ENCODE results near the gene SORCS2. TPM values are rescaled to one million over a fixed set of nuclear protein-coding genes. Genes with fewer than 3 reads are reported as not detected.

Gene SORCS2
- total RNA-seq, 1 donor from 2014 or later, result 13.8 TPM

DNA sequence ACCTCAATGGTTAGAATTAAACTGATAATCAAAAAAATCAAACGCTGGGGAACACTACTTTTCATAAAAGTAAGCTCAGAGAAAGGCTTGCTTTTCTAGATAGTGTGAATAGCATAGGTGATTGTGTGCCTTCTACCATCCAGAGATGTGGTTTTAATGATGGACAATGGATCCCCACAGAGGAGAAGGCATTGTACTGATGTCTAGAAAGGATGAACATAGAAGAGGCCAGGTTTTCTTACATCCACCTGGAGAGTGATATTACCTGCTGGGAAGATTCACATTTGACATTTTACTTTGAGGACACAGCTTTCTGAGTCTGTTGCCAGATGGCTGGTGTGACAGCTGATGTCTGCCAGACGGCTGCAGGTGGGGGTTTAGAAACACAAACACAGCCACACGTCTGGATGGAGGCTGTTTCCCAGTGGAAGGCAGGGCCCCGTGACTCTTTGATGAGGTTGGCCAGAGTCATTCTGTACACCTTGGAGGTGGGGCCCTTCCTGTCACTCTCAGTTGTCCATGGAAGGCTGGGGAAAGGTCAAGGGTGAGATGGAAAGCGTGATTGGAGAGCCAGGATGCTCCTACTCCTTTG lies 128.0 kb downstream of the SORCS2 start:
- peaks cover 21% of the 10 kb centered on the region for H3K27me3 Mint-ChIP-seq (ENCODE audit: low read depth, unreplicated experiment)
- H3K4me1 Mint-ChIP-seq (ENCODE audit: low read depth, unreplicated experiment), result peaks cover 4% of the 10 kb centered on the region
- TF ChIP-seq, protein P1, sequence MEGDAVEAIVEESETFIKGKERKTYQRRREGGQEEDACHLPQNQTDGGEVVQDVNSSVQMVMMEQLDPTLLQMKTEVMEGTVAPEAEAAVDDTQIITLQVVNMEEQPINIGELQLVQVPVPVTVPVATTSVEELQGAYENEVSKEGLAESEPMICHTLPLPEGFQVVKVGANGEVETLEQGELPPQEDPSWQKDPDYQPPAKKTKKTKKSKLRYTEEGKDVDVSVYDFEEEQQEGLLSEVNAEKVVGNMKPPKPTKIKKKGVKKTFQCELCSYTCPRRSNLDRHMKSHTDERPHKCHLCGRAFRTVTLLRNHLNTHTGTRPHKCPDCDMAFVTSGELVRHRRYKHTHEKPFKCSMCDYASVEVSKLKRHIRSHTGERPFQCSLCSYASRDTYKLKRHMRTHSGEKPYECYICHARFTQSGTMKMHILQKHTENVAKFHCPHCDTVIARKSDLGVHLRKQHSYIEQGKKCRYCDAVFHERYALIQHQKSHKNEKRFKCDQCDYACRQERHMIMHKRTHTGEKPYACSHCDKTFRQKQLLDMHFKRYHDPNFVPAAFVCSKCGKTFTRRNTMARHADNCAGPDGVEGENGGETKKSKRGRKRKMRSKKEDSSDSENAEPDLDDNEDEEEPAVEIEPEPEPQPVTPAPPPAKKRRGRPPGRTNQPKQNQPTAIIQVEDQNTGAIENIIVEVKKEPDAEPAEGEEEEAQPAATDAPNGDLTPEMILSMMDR (IDR thresholded peaks at IDR 0.05; ENCODE audit: insufficient read depth, low read depth, low read length), result no peak
- no peak for TF ChIP-seq EZH2 (IDR thresholded peaks at IDR 0.05; ENCODE audit: insufficient read depth, low read length)
- no peaks in the 10 kb centered on the region for H3K27me3 ChIP-seq (ENCODE audit: insufficient read depth, low read length)
- H3K79me2 ChIP-seq (ENCODE audit: insufficient read depth, low read length), result no peaks in the 10 kb centered on the region
- H2AFZ ChIP-seq (ENCODE audit: low read depth, low read length), result no peak overlapping the region
- H3K4me2 ChIP-seq (ENCODE audit: low read length), result no peak overlapping the region
- H3K27ac Mint-ChIP-seq (ENCODE audit: unreplicated experiment), result no peak overlapping the region
- peaks cover 23% of the 10 kb centered on the region for H3K36me3 Mint-ChIP-seq (ENCODE audit: low read depth, unreplicated experiment)
- peaks cover 17% of the 10 kb centered on the region for H4K20me1 ChIP-seq (ENCODE audit: insufficient read depth, low read length)
- H3K36me3 ChIP-seq (ENCODE audit: insufficient read depth, low read length), result no peaks in the 10 kb centered on the region
- H3K4me3 ChIP-seq (ENCODE audit: insufficient read depth, low read depth, low read length), result no peak overlapping the region
- DNase-seq (ENCODE audit: low read depth), result no peak
- no peak overlapping the region for H3K4me3 Mint-ChIP-seq (ENCODE audit: unreplicated experiment)
- no peak overlapping the region for H3K27ac ChIP-seq (ENCODE audit: low read depth, low read length)
- FAIRE-seq, result no peak
- H3K9me3 Mint-ChIP-seq (ENCODE audit: unreplicated experiment), result peaks cover 16% of the 10 kb centered on the region
- no peak overlapping the region for H3K9ac ChIP-seq (ENCODE audit: low read length)
- peaks cover 7% of the 10 kb centered on the region for H3K4me1 ChIP-seq (ENCODE audit: insufficient read depth, low read length)
- H3K9me3 ChIP-seq (ENCODE audit: insufficient read depth, low read depth, low read length), result peaks cover 11% of the 10 kb centered on the region

DNA sequence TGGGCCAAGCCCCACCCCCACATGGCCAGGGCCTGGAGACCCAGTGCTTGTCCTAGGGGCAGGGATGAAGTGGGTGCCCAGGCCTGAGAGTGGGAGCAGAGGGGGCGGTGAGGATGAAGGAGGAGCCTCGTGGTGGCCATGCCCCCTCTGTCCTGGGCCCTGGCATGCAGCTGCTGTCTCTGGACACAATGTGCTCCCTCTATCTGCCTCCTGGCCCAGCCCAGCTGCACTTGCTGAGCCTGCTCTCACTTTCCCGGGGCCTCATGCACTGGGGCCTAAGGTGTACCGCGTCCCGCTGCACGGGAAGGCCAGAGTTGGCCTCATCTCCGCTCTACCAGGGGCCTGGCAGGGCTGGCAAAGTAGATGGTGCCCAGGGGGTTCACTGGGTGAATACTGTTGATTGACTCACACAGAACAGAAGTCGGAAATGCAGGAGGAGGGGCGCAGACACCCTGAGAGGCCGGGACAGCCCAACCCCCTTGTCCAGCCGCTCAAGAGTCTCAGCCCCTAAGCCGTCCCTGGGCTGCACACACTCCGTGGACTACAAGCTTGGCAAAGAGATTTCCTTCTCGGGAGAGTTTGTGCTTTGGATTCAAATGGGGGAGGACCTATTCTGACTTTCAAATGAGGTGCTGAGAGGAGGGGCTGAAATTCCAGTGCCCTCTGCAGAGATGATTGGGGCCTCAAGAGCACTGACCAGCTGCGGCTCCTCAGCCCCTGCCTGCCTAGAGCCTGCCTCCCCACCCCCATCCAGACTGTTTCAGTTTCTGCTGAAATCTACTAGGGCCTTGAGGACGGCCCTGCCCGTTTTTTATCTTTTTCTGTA lies 130.0 kb downstream of the SORCS2 start:
- Mint-ChIP-seq H3K27me3 (ENCODE audit: low read depth, unreplicated experiment) (peaks cover 21% of the 10 kb centered on the region), H3K4me3 (ENCODE audit: unreplicated experiment) (no peak overlapping the region), H3K4me1 (ENCODE audit: low read depth, unreplicated experiment) (peaks cover 7% of the 10 kb centered on the region), H3K36me3 (ENCODE audit: low read depth, unreplicated experiment) (peaks cover 14% of the 10 kb centered on the region), H3K9me3 (ENCODE audit: unreplicated experiment) (peaks cover 11% of the 10 kb centered on the region), H3K27ac (ENCODE audit: unreplicated experiment) (no peak overlapping the region)
- Histone ChIP-seq H3K36me3 (ENCODE audit: insufficient read depth, low read length) (no peaks in the 10 kb centered on the region), H3K9me3 (ENCODE audit: insufficient read depth, low read depth, low read length) (peaks cover 11% of the 10 kb centered on the region), H3K27ac (ENCODE audit: low read depth, low read length) (no peak overlapping the region), H4K20me1 (ENCODE audit: insufficient read depth, low read length) (peaks cover 7% of the 10 kb centered on the region), H3K4me3 (ENCODE audit: insufficient read depth, low read depth, low read length) (no peak overlapping the region), H3K9ac (ENCODE audit: low read length) (no peak overlapping the region), H3K27me3 (ENCODE audit: insufficient read depth, low read length) (no peaks in the 10 kb centered on the region), H3K4me2 (ENCODE audit: low read length) (no peak overlapping the region), H2AFZ (ENCODE audit: low read depth, low read length) (peak overlapping the region; percentile 2), H3K4me1 (ENCODE audit: insufficient read depth, low read length) (peaks cover 13% of the 10 kb centered on the region), H3K79me2 (ENCODE audit: insufficient read depth, low read length) (no peaks in the 10 kb centered on the region)
- DNase-seq (ENCODE audit: low read depth) (no peak), FAIRE-seq (no peak)
- TF ChIP-seq, protein P1 (IDR thresholded peaks at IDR 0.05; ENCODE audit: insufficient read depth, low read depth, low read length), result no peak
- no peak for TF ChIP-seq EZH2 (IDR thresholded peaks at IDR 0.05; ENCODE audit: insufficient read depth, low read length)

Measured in astrocyte (in vitro differentiated cells and primary cell).